ENCODE measurements around the gene RETREG2. TPM values are rescaled to one million over a fixed set of nuclear protein-coding genes. Genes with fewer than 3 reads are reported as not detected.

RETREG2 gene
- total RNA-seq, 6 experiments from 2014 or later: 77.3 to 102 (median 85.5) TPM

GRCh38 chr2:219210196-219210885 lies 32.3 kb downstream of the RETREG2 start:
- peaks cover 28% of the 10 kb centered on the region for H3K36me3 Mint-ChIP-seq (ENCODE audit: low read depth)
- H3K4me1 Mint-ChIP-seq (ENCODE audit: low read depth): peaks cover 27% of the 10 kb centered on the region
- DNase-seq: no peak
- no peaks in the 10 kb centered on the region for H3K9me3 Mint-ChIP-seq
- peaks cover 6% of the 10 kb centered on the region for H3K27me3 Mint-ChIP-seq (ENCODE audit: insufficient read depth)
- TF ChIP-seq CTCF (IDR thresholded peaks at IDR 0.05): no peak
- H3K27ac Mint-ChIP-seq: no peak overlapping the region
- no peak overlapping the region for H3K4me3 Mint-ChIP-seq

- peaks cover 6% of the 10 kb centered on the region for H3K27me3 Mint-ChIP-seq (ENCODE audit: insufficient read depth)
- DNase-seq: no peak
- H3K36me3 Mint-ChIP-seq (ENCODE audit: low read depth): peaks cover 28% of the 10 kb centered on the region
- H3K9me3 Mint-ChIP-seq: no peaks in the 10 kb centered on the region
- no peak overlapping the region for H3K4me3 Mint-ChIP-seq
- TF ChIP-seq CTCF (IDR thresholded peaks at IDR 0.05): no peak
- no peak overlapping the region for H3K27ac Mint-ChIP-seq
- peaks cover 26% of the 10 kb centered on the region for H3K4me1 Mint-ChIP-seq (ENCODE audit: low read depth)
These were observed 32.8 kb downstream of the RETREG2 start for GRCh38 chr2:219210886-219211362.

DNA sequence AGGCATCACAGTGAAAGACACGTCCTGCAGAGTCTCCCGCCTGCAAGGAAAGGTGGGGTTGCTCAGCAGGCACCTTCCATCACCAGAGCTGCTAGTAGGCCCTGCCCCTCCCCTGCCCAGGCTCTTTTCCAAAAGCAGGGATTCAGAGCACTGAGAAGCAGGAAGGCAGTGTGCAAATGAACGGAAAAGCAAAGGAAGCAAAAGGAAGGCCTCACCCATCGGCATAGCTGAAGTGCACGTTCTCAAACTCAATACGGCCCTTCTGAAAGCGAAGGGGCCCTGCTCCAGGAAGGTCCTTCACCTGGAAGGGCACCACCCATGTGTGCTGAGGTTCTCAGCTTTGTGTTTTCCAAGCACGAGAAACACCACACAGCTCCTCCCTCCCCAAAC lies 34.9 kb downstream of the RETREG2 start:
- no peak overlapping the region for H3K27ac Mint-ChIP-seq
- H3K36me3 Mint-ChIP-seq (ENCODE audit: low read depth): peaks cover 28% of the 10 kb centered on the region
- no peak for DNase-seq
- H3K4me1 Mint-ChIP-seq (ENCODE audit: low read depth): peaks cover 23% of the 10 kb centered on the region
- no peaks in the 10 kb centered on the region for H3K9me3 Mint-ChIP-seq
- H3K27me3 Mint-ChIP-seq (ENCODE audit: insufficient read depth): peaks cover 3% of the 10 kb centered on the region
- no peak overlapping the region for H3K4me3 Mint-ChIP-seq
- TF ChIP-seq CTCF (IDR thresholded peaks at IDR 0.05): no peak

- peaks cover 28% of the 10 kb centered on the region for H3K36me3 Mint-ChIP-seq (ENCODE audit: low read depth)
- TF ChIP-seq CTCF (IDR thresholded peaks at IDR 0.05): no peak
- H3K27ac Mint-ChIP-seq: no peak overlapping the region
- peaks cover 20% of the 10 kb centered on the region for H3K4me1 Mint-ChIP-seq (ENCODE audit: low read depth)
- H3K4me3 Mint-ChIP-seq: no peak overlapping the region
- DNase-seq: no peak
- no peaks in the 10 kb centered on the region for H3K9me3 Mint-ChIP-seq
- H3K27me3 Mint-ChIP-seq (ENCODE audit: insufficient read depth): peaks cover 3% of the 10 kb centered on the region
These were observed 35.5 kb downstream of the RETREG2 start for GRCh38 chr2:219213486-219214071.

GRCh38 chr2:219214141-219214540 lies 36.1 kb downstream of the RETREG2 start:
- Mint-ChIP-seq H3K4me1 (ENCODE audit: low read depth) (peaks cover 18% of the 10 kb centered on the region), H3K9me3 (no peaks in the 10 kb centered on the region), H3K36me3 (ENCODE audit: low read depth) (peaks cover 28% of the 10 kb centered on the region), H3K4me3 (no peak overlapping the region), H3K27ac (no peak overlapping the region), H3K27me3 (ENCODE audit: insufficient read depth) (peaks cover 3% of the 10 kb centered on the region)
- DNase-seq: no peak
- no peak for TF ChIP-seq CTCF (IDR thresholded peaks at IDR 0.05)
